Ramos (cell line): ENCODE data around the gene GAS2L2.

Experiments used
- in situ Hi-C: fragments of 300-500 bp; cut with MboI; formaldehyde crosslinking; loops from one replicate; pipeline ENCODE4 v1.14.3; 2022; ENCODE audit warnings: low sequenced_read_pairs; ENCODE audit not compliant: unreplicated experiment

Gene GAS2L2

GRCh38 chr17:35731239-35731916, 21.7 kb downstream of the GAS2L2 start, which contains the start of gene RASL10B:
TSS of gene RASL10B (plus strand) at chr17:35731639. CDS start at chr17:35735185, 3,546 bp downstream.
- in situ Hi-C loops = no loop called here

GRCh38 chr17:35730400-35731005, 22.5 kb downstream of the GAS2L2 start:
- in situ Hi-C loops = no loop called here

- in situ Hi-C loops = no loop called here
These were observed 23.6 kb downstream of the GAS2L2 start for GRCh38 chr17:35729405-35729833.

- in situ Hi-C loops = no loop called here
These were observed 24.5 kb downstream of the GAS2L2 start for GRCh38 chr17:35728551-35728950.

GRCh38 chr17:35727635-35728034, 25.4 kb downstream of the GAS2L2 start:
- in situ Hi-C loops = no loop called here

- in situ Hi-C loops = no loop called here
These were observed 26.0 kb downstream of the GAS2L2 start for GRCh38 chr17:35726953-35727460.

GRCh38 chr17:35726127-35726952, 26.7 kb downstream of the GAS2L2 start:
- in situ Hi-C loops = no loop called here

GRCh38 chr17:35725802-35726126, 27.3 kb downstream of the GAS2L2 start:
- in situ Hi-C loops = no loop called here

GRCh38 chr17:35725058-35725457, 28.0 kb downstream of the GAS2L2 start:
- in situ Hi-C loops = no loop called here

GRCh38 chr17:35723735-35724134, 29.3 kb downstream of the GAS2L2 start:
- in situ Hi-C loops = no loop called here

- in situ Hi-C loops = no loop called here
These were observed 35.6 kb downstream of the GAS2L2 start for GRCh38 chr17:35717475-35717874.

- in situ Hi-C loops = no loop called here
These were observed 36.1 kb downstream of the GAS2L2 start for GRCh38 chr17:35716897-35717465.

GRCh38 chr17:35716173-35716572, 36.9 kb downstream of the GAS2L2 start:
- in situ Hi-C loops = no loop called here

- in situ Hi-C loops = no loop called here
These were observed 37.6 kb downstream of the GAS2L2 start for GRCh38 chr17:35715416-35715815.

GRCh38 chr17:35714988-35715387, 38.1 kb downstream of the GAS2L2 start:
- in situ Hi-C loops = no loop called here

GRCh38 chr17:35713069-35713728, 39.8 kb downstream of the GAS2L2 start:
- in situ Hi-C loops = no loop called here

GRCh38 chr17:35710950-35711349, 42.1 kb downstream of the GAS2L2 start:
- in situ Hi-C loops = no loop called here

GRCh38 chr17:35709874-35710273, 43.2 kb downstream of the GAS2L2 start:
- in situ Hi-C loops = no loop called here

GRCh38 chr17:35708951-35709350, 44.1 kb downstream of the GAS2L2 start:
- in situ Hi-C loops = no loop called here

GRCh38 chr17:35708149-35708548, 44.9 kb downstream of the GAS2L2 start:
- in situ Hi-C loops = no loop called here
